T-cell (primary cell): ENCODE measurements around the gene PATL1. TPM values are rescaled to one million over a fixed set of nuclear protein-coding genes. Genes with fewer than 3 reads are reported as not detected.

Experiments used
- ATAC-seq, 4 experiments: fragments of 200-7000 bp in 3 of 4; fragments of 150-1000 bp in 1 of 4; cut with Tn5 transposase; replicated peaks in 1 of 4; 1 replicate in 3 of 4; 2 replicates in 1 of 4; pipeline ENCODE4 v1.10.0; 2021; ENCODE audit warnings: moderate library complexity in 3 of 4, mild to moderate bottlenecking in 2 of 4, moderate number of reproducible peaks in 1 of 4
- CTCF ChIA-PET, 2 donors: fragments of 300-600 bp; sonication (Branson Sonifier 250); formaldehyde crosslinking; loops; one replicate each; lab custom pipeline; 2022; ENCODE audit warnings: antibody characterized with exemption in 2 of 2; lab: Charles Lee
- POLR2A ChIA-PET, 2 donors: fragments of 300-600 bp; sonication (Branson Sonifier 250); formaldehyde crosslinking; loops; one replicate each; lab custom pipeline; 2022; ENCODE audit warnings: antibody characterized with exemption in 2 of 2; lab: Charles Lee
- DNase-seq, 35 experiments: peaks; one replicate each; pipeline versions ENCODE4 v3.0.0 to v3.0.0-alpha.2; 2013 to 2023
- H3K27ac ChIP-seq: one replicate; pipeline ENCODE4 v1.5.1; 2013; ENCODE audit warnings: low read length
- H3K27me3 ChIP-seq, 2 experiments: replicated peaks in 1 of 2; 1 replicate in 1 of 2; 2 replicates in 1 of 2; pipeline versions ENCODE4 v1.6.1 to v1.7.0; 2013; ENCODE audit warnings: low read length in 1 of 2, mixed read lengths in 1 of 2; ENCODE audit not compliant: control insufficient read depth in 2 of 2, insufficient read depth in 2 of 2; ENCODE audit errors: extremely low read depth in 1 of 2
- H3K36me3 ChIP-seq, 2 donors: 1 replicate in 1 of 2; 2 replicates in 1 of 2; pipeline versions ENCODE4 v1.6.1 to v1.7.0; 2013; ENCODE audit warnings: low read length in 1 of 2; ENCODE audit not compliant: control insufficient read depth in 2 of 2, insufficient read depth in 1 of 2; ENCODE audit errors: extremely low read depth in 1 of 2
- H3K4me1 ChIP-seq, 2 experiments: 1 replicate in 1 of 2; 2 replicates in 1 of 2; pipeline versions ENCODE4 v1.6.1 to v1.7.0; 2013; ENCODE audit warnings: low read length in 2 of 2, mixed read lengths in 1 of 2; ENCODE audit not compliant: insufficient read depth in 2 of 2, control insufficient read depth in 1 of 2; ENCODE audit errors: extremely low read depth in 1 of 2
- H3K4me3 ChIP-seq, 2 donors: 1 replicate in 1 of 2; 2 replicates in 1 of 2; pipeline versions ENCODE4 v1.5.1 to v1.7.0; 2013; ENCODE audit warnings: mild to moderate bottlenecking in 2 of 2, low read length in 1 of 2, moderate library complexity in 1 of 2; ENCODE audit not compliant: control insufficient read depth in 1 of 2; ENCODE audit errors: extremely low read depth in 1 of 2
- H3K9me3 ChIP-seq: 2 replicates; pipeline ENCODE4 v1.7.0; 2013
- H3K27ac Mint-ChIP-seq, 2 donors: one replicate each; pipeline ENCODE4 v1.8.0; 2020 to 2021; ENCODE audit warnings: mild to moderate bottlenecking in 2 of 2, mixed read lengths in 2 of 2
- H3K27me3 Mint-ChIP-seq, 2 donors: one replicate each; pipeline ENCODE4 v1.8.0; 2021 to 2022; ENCODE audit warnings: mixed read lengths in 2 of 2
- H3K36me3 Mint-ChIP-seq: one replicate; pipeline ENCODE4 v1.8.0; 2021; ENCODE audit warnings: mixed read lengths
- H3K4me1 Mint-ChIP-seq, 3 donors: one replicate each; pipeline ENCODE4 v1.8.0; 2020 to 2022; ENCODE audit warnings: mixed read lengths in 3 of 3, mild to moderate bottlenecking in 1 of 3
- H3K4me3 Mint-ChIP-seq, 3 donors: one replicate each; pipeline ENCODE4 v1.8.0; 2020 to 2022; ENCODE audit warnings: mild to moderate bottlenecking in 3 of 3, mixed read lengths in 3 of 3, moderate library complexity in 3 of 3
- H3K9me3 Mint-ChIP-seq, 3 donors: one replicate each; pipeline ENCODE4 v1.8.0; 2020 to 2022; ENCODE audit warnings: mixed read lengths in 3 of 3
- WGBS: methylation state at CpG from one replicate; pipeline ENCODE4 v1.1.5; 2013; ENCODE audit warnings: missing lambda C conversion rate; ENCODE audit not compliant: insufficient coverage; 5-methylcytosine and 5-hydroxymethylcytosine counted together
- total RNA-seq, 35 experiments: library from RNA in 6 of 35; stranded (reverse) in 6 of 35; fragments of 120-200 nt in 1 of 35; gene quantifications; one replicate each; pipeline versions ENCODE4 v1.2.1 to v1.2.4 and lab custom pipeline; 2013 to 2026

The PATL1 gene
- total RNA-seq, 5 donors from 2014 or later (not counting 1 experiment from before 2014, with no cell fraction given): 37.0 to 49.7 (median 41.9) TPM

- Mint-ChIP-seq H3K27ac (no peak overlapping the region), H3K27me3 (peaks cover 9 to 19% of the 10 kb centered on the region in 2 donors), H3K36me3 (no peaks in the 10 kb centered on the region), H3K9me3 (no peaks in the 10 kb centered on the region), H3K4me1 (no peaks in the 10 kb centered on the region), H3K4me3 (no peak overlapping the region)
- no peaks in the 10 kb centered on the region for H3K4me1 ChIP-seq
- CTCF ChIA-PET: no interaction called here
- WGBS: no CpG with 5 or more reads among the region's 2 CpGs
- H3K4me3 ChIP-seq: no peak overlapping the region
- DNase-seq (no peak), ATAC-seq (no peak)
- H3K27me3 ChIP-seq: peaks cover 0 to 11% of the 10 kb centered on the region in 2 experiments
- no peaks in the 10 kb centered on the region for H3K36me3 ChIP-seq
- no peaks in the 10 kb centered on the region for H3K9me3 ChIP-seq
- POLR2A ChIA-PET: no interaction called here
- H3K27ac ChIP-seq: no peak overlapping the region
Measured at GRCh38 chr11:59678118-59678812, 9.4 kb upstream of the PATL1 start.

GRCh38 chr11:59676205-59676604 is 7.4 kb upstream of the PATL1 start:
- H3K4me1 Mint-ChIP-seq: no peaks in the 10 kb centered on the region
- H3K36me3 ChIP-seq: no peaks in the 10 kb centered on the region
- peaks cover 0 to 11% of the 10 kb centered on the region in 2 experiments for H3K27me3 ChIP-seq
- no peak overlapping the region for H3K27ac ChIP-seq
- no peak overlapping the region for H3K4me3 ChIP-seq
- H3K36me3 Mint-ChIP-seq: no peaks in the 10 kb centered on the region
- H3K9me3 ChIP-seq: no peaks in the 10 kb centered on the region
- peaks cover 0 to 6% of the 10 kb centered on the region in 2 donors for H3K27me3 Mint-ChIP-seq
- no peaks in the 10 kb centered on the region for H3K9me3 Mint-ChIP-seq
- WGBS: 68% methylated on average over 5 of the region's 8 CpGs
- no peak overlapping the region for H3K27ac Mint-ChIP-seq
- no peaks in the 10 kb centered on the region for H3K4me1 ChIP-seq
- POLR2A ChIA-PET: no interaction called here
- DNase-seq: no peak
- no peak for ATAC-seq
- CTCF ChIA-PET: interaction anchor here (0.6 to 2.0 kb wide), 3 partner anchors 36 to 60 kb away, joined by 4 to 6 read pairs (median 5); partner anchors contain the start of gene OSBP (in 1 of the 2)
- H3K4me3 Mint-ChIP-seq: no peak overlapping the region

- peaks cover 8 to 10% (median 9%) of the 10 kb centered on the region in 3 donors for H3K4me1 Mint-ChIP-seq
- DNase-seq (no peak), ATAC-seq (no peak)
- H3K9me3 Mint-ChIP-seq: no peaks in the 10 kb centered on the region
- Histone ChIP-seq H3K4me3 (no peak overlapping the region), H3K27me3 (peaks cover 0 to 3% of the 10 kb centered on the region in 2 experiments), H3K36me3 (no peaks in the 10 kb centered on the region), H3K27ac (no peak overlapping the region), H3K4me1 (peaks cover 8 to 9% of the 10 kb centered on the region in 2 experiments), H3K9me3 (no peaks in the 10 kb centered on the region)
- POLR2A ChIA-PET: no interaction called here
- no CpG with 5 or more reads among the region's 2 CpGs for WGBS
- H3K36me3 Mint-ChIP-seq: no peaks in the 10 kb centered on the region
- no peak overlapping the region for H3K4me3 Mint-ChIP-seq
- CTCF ChIA-PET: no interaction called here
- peaks cover 0 to 1% of the 10 kb centered on the region in 2 donors for H3K27me3 Mint-ChIP-seq
- no peak overlapping the region for H3K27ac Mint-ChIP-seq
Measured at GRCh38 chr11:59674291-59674690, 5.5 kb upstream of the PATL1 start.

- Mint-ChIP-seq H3K4me3 (no peak overlapping the region), H3K9me3 (no peaks in the 10 kb centered on the region), H3K4me1 (peaks cover 10 to 13% (median 11%) of the 10 kb centered on the region in 3 donors), H3K27me3 (no peaks in the 10 kb centered on the region), H3K36me3 (no peaks in the 10 kb centered on the region), H3K27ac (no peak overlapping the region)
- Histone ChIP-seq H3K27ac (no peak overlapping the region), H3K4me3 (no peak overlapping the region), H3K4me1 (peaks cover 8 to 12% of the 10 kb centered on the region in 2 experiments), H3K9me3 (no peaks in the 10 kb centered on the region), H3K36me3 (no peaks in the 10 kb centered on the region), H3K27me3 (peaks cover 0 to 3% of the 10 kb centered on the region in 2 experiments)
- DNase-seq (no peak), ATAC-seq (no peak)
- CTCF ChIA-PET: interaction anchor here (0.6 kb wide), 2 partner anchors 17 to 131 kb away, joined by 5 to 9 read pairs; no protein-coding TSS in a partner anchor
- WGBS: no CpG with 5 or more reads among the region's 2 CpGs
- POLR2A ChIA-PET: no interaction called here
Measured at GRCh38 chr11:59673291-59673690, 4.5 kb upstream of the PATL1 start.

GRCh38 chr11:59671471-59671870 is 2.6 kb upstream of the PATL1 start:
- no peaks in the 10 kb centered on the region for H3K27me3 Mint-ChIP-seq

GRCh38 chr11:59669611-59670009 is 773 bp upstream of the PATL1 start:
- CTCF ChIA-PET: interaction anchor here (0.6 to 2.0 kb wide), 11 partner anchors 10 to 1978 kb away, joined by 3 to 35 read pairs (median 6); partner anchors contain the start of genes MRPL16 (in 1 of the 2) and OSBP (in 1 of the 2)
- WGBS: 0% methylated on average over 12 of the region's 22 CpGs

More at GRCh38 chr11:59671471-59671870, 2.6 kb upstream of the PATL1 start:
- Histone ChIP-seq H3K9me3 (no peaks in the 10 kb centered on the region), H3K27ac (no peak overlapping the region), H3K27me3 (peaks cover 0 to 3% of the 10 kb centered on the region in 2 experiments), H3K36me3 (peaks cover 0 to 4% of the 10 kb centered on the region in 2 donors), H3K4me3 (no peak overlapping the region), H3K4me1 (peaks cover 17 to 20% of the 10 kb centered on the region in 2 experiments)
- no peak overlapping the region for H3K27ac Mint-ChIP-seq
- H3K36me3 Mint-ChIP-seq: peaks cover 10% of the 10 kb centered on the region
- H3K9me3 Mint-ChIP-seq: no peaks in the 10 kb centered on the region
- CTCF ChIA-PET: interaction anchor here (0.8 to 1.1 kb wide), 3 partner anchors 56 to 87 kb away, joined by 3 to 4 read pairs (median 3); partner anchors contain the start of gene OSBP (in 1 of the 2)
- POLR2A ChIA-PET: no interaction called here
- no peak overlapping the region for H3K4me3 Mint-ChIP-seq
- H3K4me1 Mint-ChIP-seq: peaks cover 28 to 30% (median 29%) of the 10 kb centered on the region in 3 donors
- ATAC-seq: no peak
- no peak for DNase-seq
- 95% methylated on average over 4 of the region's 11 CpGs for WGBS

More at GRCh38 chr11:59669611-59670009, 773 bp upstream of the PATL1 start:
- DNase-seq (peak in 1 of 35 experiments; percentile 4), ATAC-seq (no peak)
- H3K4me3 ChIP-seq: peak overlapping the region; percentile 85 to 96
- no peaks in the 10 kb centered on the region for H3K9me3 ChIP-seq
- H3K4me3 Mint-ChIP-seq: peak overlapping the region; percentile 94 to 97 (median 94)
- H3K9me3 Mint-ChIP-seq: no peaks in the 10 kb centered on the region
- peaks cover 23% of the 10 kb centered on the region for H3K36me3 Mint-ChIP-seq
- no peaks in the 10 kb centered on the region for H3K27me3 ChIP-seq
- H3K27ac Mint-ChIP-seq: peak overlapping the region; percentile 99 to 100
- H3K4me1 Mint-ChIP-seq: peaks cover 39 to 42% (median 41%) of the 10 kb centered on the region in 3 donors
- H3K36me3 ChIP-seq: peaks cover 0 to 21% of the 10 kb centered on the region in 2 donors
- no peaks in the 10 kb centered on the region for H3K27me3 Mint-ChIP-seq
- POLR2A ChIA-PET: interaction anchor here (0.6 to 2.8 kb wide), 8 partner anchors 53 to 1143 kb away, joined by 3 to 45 read pairs (median 6); partner anchors contain the start of gene OSBP (in 2 of the 2)
- peaks cover 17 to 20% of the 10 kb centered on the region in 2 experiments for H3K4me1 ChIP-seq
- H3K27ac ChIP-seq: peak overlapping the region; percentile 96
